CD4-positive, alpha-beta T cell treated with Interleukin-6 for 4 hours (primary cell): ENCODE measurements around the gene NEK6.

Source experiments
- DNase-seq: peaks from one replicate; pipeline ENCODE4 v3.0.0-alpha.2; 2020; ENCODE audit warnings: mixed read lengths

The NEK6 gene

DNA sequence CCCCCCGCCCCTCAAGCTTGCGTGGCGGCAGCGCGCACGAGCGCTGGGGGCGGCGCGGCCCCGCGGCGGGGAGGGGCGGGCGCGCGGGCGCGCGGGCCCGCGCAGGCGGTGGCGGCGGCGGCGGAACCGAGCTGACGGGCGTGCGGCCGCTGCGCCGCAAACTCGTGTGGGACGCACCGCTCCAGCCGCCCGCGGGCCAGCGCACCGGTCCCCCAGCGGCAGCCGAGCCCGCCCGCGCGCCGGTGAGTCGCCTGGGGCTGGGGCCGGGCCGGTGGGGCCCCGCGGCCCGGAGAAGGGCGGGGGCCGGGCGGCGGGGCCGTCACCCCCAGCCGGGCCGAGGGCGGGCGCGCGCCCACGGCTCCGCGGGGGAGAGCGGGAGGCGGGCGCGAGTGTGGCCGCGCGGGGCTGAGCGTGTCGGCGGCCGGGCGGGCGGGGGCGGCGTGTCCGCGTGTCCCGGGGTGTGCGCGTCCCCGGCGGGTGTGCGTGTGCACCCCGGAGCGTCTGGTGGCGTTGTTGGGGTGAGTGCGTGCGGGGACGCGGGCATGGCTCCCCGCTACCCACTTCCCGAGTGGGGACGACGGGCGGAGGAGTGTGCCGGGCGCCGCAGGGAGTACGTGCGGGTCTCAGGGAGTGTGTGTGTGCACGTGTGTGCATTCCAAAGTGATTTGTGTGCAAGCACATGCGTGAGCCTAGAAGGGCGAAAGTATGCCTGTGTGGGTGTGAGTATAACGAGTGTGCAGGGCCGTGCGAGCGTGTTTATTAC is at the start of gene NEK6:
NEK6 (plus strand) TSS at position 106 of the 763 bp plus-strand sequence. CDS start 44,016 bp downstream, outside the sequence.
- DNase-seq, result peak; percentile 45

DNA sequence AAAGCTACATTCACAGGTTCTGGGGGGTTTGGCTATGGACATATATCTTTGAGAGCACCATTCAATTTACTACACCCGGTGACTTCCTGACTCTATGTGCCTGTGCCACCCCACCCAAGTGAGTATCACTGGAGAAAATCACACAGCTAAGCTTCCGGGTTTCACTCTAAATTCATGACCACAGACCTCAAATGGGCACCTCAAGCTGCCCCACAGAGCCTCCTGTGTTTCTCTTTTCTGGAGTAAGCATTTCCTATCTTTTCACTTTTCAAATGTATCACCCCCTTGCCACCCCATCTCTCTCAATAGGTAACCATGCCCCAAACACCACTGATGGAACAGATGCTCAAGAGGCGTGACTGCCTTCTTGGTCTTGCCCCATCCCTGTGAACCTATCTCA is 49.2 kb upstream of the NEK6 start:
- no peak for DNase-seq

DNA sequence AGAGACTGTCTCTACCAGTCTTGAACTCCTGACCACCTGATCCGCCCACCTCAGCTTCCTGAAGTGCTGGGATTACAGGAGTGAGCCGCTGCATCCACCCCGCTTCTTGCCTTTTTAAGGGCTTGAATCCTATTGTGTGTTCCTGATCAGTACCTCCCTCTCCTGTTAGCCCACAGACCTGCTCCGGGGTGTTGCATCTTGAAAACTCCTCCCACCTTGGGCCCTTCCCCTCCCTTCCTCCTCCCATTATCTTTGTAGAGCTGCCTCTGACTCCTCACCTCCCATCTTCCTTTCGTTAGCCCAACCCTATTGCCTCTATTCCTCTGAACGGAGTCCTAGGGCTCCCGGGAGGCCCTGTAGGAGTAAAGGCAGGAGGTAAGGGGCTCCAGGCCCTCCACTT is 48.5 kb upstream of the NEK6 start:
- DNase-seq, result no peak

DNA sequence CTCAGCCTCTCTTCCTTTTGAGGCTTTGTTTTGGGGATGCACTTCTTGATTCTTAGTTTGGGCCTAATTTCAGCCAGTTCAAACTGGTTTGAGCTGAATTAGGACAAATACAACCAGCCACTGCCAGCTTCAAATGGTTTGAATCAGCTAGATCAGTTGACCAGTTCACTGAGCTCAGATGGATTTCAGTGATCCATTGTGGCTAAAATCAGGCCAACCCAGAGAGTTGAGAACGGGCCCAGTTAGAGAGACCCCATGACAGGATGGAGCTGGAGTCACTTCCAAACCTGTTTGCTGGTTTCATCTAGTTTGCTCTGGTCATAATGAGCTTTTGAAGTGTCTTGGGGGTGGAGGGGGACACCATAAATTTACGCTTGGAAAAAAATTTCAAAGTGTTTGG is 48.0 kb upstream of the NEK6 start:
- no peak for DNase-seq

DNA sequence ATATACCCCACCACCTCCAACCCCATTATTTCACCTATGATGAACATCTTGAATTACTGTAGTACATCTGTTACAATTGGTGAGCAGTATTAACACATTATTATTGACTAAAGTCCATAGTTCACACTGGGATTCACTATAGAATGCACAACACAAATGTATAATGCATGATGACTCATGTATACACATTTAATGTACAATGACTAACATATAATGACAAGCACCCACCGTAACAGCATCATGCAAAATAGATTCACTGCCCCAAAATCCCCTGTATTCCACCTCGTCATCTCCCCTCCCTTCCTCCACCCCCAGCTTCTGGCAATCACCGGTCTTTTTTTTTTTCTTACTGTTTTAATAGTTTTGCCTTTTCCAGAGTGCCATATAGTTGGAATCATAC is 47.1 kb upstream of the NEK6 start:
- no peak for DNase-seq

DNA sequence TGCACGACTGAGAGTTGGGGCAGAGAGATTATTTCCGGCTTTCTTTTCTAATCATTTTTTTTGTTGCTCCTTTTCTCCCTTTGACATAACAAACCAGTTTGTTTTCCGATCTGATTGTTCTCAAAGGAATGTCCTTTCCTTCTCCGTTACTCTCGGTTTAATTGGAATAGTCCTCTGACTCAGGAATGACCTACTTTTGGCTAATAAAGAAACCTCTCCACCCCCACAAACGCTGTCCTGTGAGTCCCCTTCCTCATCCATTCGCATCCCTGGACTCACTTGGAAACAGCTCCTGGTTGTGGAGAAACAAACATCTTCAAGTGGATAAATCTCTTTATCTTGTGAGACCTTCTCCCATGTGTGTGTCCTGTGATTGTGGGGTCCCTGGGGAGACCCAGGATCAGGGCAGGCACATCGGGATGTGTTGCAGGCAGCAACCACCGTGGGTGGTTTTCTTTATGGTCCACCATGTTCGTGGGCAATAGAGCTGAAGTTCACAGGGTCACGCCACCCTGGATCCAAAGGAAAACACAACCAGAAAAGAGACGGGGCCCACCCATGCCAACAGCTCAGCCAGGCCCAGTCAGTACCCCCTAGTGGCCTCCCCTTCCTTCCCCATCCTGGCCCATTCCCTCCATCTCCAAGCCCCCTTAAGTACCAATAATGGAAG is 45.2 kb upstream of the NEK6 start:
- no peak for DNase-seq

DNA sequence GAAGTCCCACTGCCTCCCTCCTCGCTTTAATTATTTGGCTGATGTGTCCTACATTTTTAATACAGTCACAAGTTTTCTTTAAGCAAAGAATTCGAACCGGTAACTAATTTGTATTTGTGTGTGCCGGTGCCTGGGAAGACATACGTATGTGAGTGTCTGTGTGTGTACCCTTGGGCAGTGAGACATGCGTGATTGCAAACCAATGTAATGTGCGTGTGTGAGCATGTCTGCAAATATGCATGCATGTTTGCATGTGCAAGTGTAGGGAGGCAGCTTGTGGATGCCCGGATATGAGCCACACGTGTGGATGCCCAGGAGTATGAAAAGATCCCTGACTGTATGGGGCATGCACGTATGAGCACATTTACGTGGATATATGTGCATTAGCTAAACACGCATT is 44.4 kb upstream of the NEK6 start:
- DNase-seq, result no peak

DNA sequence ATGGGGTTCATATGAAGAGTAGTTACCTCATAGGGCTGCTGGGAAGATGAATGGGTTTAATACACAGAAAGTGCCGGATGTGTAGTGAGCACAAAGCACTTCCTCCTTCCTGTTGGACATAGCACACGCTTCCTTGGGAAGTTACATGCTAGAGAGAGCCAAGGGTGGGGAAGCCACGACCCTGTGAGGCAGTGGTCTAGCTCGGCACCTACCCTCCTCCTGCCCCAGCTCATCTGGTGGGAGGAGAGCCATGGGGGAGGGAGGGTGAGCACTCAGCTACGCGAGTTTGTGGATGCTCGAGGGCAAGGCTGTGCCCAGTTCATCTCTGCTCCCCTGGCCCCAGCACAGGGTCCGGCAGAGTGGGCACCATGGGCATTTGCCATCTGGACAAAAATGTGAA is 43.6 kb upstream of the NEK6 start:
- no peak for DNase-seq

DNA sequence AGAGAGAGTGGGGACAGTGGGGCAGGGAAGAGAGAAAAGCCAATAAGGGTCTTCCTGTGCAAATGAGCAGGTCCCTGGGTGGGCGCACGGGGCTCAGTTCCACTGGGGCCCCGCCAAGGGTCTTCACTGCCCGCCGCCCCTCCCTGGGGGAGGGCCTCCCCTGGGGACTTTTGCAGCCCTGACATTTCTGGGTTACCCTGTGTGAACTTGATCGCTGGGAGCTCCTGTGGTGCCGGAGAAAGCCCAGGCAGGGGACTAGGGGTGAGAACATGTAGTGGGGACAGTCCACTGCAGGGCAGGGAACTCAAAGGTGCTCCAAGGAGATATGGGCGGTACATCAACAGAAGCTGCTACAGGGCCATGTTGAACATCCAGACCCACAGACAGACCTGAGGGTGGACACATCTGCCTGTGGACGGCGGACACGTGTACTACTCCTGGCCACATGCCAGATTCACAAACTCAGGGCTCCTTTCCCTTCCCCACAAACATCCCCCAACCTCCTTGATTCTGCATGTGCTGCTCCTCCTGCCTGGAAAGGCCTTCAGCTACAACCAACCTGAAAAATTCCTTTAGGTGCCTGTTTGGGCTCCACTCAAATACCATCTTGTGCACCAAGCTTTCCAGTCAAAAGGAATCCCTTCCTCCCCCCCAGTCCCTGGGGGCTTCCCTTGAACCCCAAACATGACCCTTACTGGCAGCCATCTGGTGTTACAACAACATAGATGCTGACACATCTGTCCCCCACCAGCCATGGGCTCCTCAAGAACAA is 43.0 kb upstream of the NEK6 start:
- DNase-seq, result no peak

DNA sequence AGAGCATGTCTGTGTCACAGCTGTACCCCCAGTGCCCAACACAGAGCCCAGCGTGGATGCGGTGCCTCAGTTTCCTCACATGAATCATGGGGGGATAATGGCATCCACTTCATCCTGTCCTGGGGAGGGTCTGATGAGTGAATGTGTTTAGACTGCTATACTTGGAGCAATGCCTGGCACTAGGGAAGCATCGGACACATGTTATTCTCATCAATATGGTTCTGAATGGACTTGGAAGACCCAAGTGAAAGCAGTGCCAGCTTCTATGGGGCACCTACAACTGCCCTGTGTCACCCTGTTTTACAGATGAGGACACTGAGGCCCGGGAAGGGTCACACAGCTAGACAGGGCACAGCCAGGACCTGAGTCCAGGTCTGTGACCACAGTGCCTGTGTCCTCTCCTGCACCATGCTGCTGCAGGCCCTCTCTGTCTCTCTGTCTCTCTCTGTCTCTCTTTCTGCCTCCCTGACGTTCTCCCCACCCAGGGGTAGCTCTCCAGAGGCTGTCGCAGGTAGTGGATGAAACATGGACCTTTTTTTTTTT is 42.3 kb upstream of the NEK6 start:
- DNase-seq, result no peak

DNA sequence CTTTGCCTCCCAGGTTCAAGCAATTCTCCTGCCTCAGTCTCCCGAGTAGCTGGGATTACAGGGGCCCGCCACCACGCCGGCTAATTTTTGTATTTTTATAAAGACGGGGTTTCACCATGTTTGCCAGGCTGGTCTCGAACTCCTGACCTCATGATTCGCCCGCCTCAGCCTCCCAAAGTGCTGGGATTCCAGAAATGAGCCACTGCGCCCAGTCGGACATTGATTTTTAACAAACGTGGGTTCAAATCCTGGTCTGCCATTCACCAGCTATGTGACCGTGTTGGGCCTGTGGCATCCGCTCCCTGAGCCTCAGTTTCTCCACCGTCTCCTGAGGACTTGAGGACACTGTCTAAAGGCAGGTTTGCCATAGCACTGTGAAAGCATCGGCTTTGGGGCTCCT is 41.8 kb upstream of the NEK6 start:
- no peak for DNase-seq

DNA sequence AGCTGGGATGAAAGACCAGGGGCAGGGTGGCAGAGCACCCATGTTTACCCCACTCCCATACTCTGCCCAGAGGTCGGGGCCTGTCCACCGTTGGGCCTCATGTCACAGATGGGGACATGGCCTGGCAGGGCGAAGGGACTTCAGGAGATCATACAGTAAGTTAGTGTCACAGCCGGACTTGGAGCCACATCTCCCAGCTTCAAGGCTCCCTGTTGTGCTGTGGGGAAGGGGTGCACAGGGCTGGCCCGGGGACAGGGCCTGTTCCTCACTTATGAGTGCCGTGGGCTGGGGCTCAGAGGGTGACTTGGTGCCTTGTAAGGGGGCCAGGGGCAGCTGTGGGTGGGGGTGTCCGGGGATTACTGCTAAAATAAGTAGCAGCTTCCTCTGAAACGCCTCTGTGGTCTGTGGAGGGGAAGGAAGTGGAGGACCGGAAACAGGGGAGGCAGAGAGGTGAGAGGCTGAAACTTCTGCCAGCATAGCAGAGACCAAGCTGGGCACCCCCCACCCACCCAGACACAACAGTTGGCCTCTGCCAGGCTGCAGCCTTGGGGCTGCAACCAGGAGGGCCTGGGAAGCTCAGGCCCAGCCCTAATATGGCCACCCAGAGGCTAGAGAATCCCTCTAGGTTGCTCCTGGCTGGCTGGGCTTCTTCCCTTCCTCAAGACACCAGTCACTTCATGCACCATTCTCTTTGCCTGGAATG is 41.1 kb upstream of the NEK6 start:
- DNase-seq, result peak; percentile 38

DNA sequence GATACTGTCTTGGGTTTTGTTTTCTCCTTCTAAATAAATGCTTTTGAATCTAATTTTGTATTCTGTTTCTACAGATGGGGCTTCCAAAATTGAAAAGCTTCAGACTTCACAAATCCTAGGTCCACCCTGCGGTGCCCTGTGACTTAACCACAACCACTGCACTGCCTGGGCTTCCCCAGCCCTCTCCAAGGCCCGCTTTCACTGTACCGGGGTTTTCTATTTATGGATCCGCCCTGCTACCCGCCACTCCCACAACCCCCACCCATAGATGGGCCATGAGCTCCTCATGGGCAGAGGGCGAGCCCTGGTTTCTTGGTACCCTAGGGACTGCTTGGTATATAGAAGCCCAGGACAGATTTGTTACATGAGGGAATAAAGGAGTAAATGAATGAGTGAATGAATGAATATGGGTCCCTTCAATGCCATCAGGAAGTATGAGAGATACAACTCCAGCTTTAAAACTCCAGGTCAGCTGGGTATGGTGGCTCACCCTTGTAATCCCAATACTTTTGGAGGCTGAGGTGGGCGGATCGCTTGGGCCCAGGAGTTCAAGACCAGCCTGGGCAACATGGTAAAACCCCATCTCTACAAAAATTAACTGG is 39.8 kb upstream of the NEK6 start:
- DNase-seq, result no peak

DNA sequence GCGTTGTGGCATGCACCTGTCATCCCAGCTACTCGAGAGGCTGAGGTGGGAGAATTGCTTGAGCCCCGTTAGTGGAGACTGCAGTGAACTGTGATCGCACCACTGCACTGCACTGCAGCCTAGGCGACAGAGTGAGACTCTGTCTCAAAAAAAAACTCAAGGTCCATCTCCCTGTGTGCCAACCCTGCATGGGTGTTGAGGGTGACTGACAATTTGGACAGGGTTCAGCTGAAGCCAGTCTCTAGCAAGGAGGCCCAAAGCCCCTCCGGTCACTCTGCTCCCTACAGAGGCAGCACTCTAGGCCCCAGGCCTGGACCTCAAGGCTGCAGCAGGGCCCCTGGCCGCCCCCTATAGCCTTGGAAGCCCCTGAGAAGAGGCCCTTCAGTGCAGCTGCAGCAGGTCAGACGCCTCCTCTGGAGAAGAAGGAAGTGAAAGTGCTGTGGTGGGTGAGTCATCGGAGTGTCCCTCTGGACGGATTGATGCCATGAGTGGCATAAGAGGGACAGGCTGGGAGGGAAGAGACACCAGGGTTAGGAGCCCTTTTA is 39.2 kb upstream of the NEK6 start:
- no peak for DNase-seq

DNA sequence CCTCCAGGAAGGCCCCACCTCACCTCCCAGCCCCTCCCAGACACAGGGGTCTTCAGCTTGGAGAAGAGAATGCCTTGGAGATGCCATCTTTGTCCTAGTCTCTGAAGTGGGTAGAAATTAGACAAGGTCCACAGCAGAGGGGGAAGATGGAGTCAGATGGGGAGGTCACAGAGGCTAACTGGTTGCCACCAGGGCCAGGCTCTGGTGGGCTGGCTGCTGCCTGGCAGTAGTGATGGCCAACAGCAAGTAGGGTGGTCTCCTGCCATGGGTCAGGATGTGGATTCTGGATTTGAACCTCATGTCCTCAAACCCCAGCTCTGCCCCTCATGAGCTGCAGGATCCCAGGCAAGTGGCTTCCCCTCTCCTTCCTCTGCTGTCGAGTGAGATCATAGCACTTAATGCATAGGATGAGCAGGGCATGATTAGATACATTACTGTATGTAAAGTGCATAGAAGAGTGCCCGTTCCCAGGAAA is 38.7 kb upstream of the NEK6 start:
- DNase-seq, result no peak

DNA sequence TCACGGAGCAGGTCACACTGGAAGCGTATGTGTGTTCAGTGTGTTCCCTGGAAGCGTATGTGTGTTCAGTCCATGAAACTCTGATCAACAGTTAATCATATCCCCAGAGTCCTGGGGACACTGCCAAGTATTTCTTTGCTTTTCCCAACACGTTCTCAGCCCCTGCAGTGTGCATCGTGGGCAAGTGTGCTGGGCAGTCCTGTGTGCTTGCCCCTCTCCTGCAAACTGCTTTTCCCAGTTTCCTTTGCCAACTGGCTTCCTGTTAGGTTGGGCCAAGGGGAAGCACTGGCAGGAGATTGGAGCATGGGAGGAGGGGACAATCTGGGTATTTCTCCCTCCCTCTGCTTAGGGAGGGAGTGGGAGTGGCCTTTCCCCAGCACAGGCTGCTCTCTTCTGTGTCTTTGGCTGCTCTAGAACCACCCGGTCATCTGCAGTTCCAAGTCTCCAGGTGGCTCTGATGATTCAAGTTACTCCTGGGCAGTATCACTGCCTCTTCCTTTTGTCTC is 36.8 kb upstream of the NEK6 start:
- DNase-seq, result no peak

DNA sequence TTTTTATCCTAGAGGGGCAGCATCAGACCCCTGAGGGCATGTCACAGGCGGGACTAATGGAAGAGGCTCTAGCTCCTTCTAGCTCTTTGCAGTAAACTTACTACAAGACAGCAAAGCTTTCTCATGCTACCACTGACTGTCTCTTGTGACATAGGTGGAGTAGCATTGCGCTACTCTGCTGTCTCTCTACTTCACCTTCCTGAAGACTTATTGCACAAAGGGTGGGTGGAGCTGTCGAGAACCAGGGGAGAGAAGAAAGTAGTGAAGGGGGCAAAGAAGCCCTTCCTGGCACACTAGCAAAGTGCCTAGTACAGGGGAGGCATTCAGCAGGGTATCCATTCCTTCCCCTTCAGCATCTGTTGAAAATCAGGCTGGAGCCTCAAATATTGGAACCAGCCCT is 36.1 kb upstream of the NEK6 start:
- DNase-seq, result no peak

DNA sequence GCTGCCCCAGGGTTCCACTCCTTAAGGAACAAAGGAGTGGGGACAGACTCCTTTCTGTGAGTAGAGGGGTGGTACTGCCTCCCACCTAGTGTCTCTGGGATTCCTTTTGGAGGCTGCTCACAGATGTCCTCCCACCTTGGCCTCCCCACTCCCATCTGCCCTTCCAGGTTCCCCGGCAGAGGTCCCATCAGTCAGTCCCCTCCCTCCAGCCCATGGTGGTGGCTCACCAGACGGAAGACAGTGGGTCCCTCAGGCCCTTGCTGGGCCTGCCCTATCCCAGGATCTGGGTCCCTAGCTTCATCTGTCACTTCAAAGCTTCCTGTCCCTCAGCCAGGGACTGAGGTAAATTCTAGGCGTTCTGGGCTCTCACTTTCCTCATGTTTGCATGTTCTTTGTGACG is 35.6 kb upstream of the NEK6 start:
- DNase-seq, result no peak

DNA sequence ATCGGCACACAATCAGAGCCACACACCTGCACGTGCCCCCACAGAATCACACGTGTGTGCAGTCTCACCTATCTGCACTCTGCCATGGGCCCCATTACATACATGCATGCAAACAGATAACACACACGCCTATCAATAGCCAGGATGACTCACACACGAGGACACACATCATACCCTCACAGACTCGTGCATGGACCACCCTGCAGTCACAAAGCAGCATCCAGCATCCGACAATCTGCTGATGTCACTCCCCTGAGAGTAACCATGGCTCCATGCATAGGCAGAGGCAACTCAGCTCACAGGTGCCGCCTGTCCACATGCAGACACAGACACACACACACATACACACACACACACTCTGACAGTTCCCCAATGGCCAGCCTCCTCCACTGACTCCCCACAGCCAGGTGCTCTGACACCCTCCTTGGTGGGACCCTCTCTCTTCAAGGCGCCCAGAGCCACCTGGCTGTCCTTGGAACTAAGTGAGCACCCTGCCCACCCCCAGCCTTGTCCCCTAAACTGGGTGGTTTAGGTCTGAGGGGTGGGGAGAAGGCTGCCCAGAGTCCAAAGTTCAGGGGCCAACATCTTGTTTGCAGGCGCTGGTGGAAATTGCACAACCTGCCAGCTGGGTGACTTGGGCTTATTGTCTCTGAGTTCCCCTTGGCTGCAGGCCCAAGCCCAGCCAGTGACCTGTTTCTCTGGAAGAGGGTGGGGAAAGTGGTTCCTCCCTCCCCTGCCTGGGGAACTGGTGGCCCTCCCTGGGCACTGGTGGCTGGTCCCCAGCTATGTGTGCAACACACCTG is 34.6 kb upstream of the NEK6 start:
- no peak for DNase-seq

DNA sequence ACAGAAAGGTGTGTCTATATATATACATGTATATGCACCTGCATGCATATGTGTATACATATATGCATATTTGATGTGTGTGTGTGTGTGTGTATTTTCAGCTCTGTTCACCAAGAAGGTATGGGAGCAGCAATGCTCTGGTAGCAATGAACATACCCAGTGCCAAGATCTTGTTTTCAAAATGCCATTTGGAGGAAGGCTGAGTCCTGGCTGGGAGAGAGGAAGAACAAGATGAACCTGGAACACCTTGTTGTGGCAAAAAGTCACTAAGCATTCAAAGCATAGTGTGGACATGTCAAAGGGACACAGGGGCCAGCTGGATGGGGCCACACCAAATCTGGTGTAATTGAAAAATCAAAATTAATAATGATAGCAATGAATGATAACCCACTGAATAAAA is 31.8 kb upstream of the NEK6 start:
- DNase-seq, result no peak

DNA sequence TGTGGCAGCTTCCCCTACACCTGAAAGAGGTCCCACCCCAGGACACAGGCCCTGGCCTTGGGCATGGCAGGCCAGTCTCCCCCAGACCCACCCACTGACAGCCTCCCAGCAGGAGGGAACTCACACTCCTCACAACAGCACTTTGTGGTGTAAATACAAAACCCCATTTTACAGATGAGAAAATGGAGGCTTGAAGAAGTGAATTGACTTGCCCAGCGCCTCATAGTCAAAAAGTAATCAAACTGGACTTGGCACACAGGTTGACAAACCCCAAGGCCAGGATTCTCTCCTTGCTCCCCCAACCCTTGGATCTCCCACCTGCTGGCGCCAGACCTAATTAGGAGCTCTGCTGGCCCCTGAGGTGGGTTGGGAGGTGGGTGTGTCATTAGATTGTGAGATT is 29.2 kb upstream of the NEK6 start:
- no peak for DNase-seq
